ENCODE measurements around the gene FUBP1.
"Not testable (repeated sequence)": the region's sequence is repeated elsewhere in the genome, so short reads cannot be mapped to it uniquely, and the experiment has no call there.

The FUBP1 gene

DNA sequence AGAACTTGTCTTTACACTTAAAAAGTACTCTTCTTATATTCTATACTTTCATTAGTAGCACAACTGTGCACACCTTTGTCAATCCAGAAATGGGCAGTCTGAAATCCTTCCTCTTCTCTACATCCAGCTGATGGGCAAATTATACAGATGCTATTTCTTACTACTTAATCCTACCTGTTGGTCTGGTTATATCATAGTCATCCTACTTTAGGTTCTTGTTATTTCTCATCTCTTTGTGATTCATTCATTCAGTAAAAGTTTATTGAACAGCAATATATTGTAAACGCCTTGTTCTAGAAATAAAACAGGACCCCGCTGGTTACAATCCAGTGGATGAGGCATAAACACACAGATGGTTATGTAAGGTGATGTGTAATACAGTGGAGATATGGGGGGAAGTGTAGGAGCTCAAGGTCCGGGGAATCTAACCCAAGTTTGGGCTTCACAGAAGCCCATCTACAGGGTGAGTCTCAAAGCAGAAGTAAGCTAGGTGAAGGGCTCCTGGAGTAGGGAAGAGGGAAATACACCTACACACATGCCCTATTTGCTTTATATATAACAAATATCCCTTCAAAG lies 11.8 kb upstream of the FUBP1 start:
- 0 out of 2 replicates have a peak, but pooled peaks have one; percentile 12 for TF ChIP-seq SPI1 (IDR thresholded peaks at IDR 0.05; ENCODE audit: low read depth, low read length)
- no peak for TF ChIP-seq PAX5 (IDR thresholded peaks at IDR 0.05; ENCODE audit: insufficient read depth, low read length, severe bottlenecking)
- no peak for DNase-seq (ENCODE audit: insufficient read length, low spot score)
- no peak for FAIRE-seq

DNA sequence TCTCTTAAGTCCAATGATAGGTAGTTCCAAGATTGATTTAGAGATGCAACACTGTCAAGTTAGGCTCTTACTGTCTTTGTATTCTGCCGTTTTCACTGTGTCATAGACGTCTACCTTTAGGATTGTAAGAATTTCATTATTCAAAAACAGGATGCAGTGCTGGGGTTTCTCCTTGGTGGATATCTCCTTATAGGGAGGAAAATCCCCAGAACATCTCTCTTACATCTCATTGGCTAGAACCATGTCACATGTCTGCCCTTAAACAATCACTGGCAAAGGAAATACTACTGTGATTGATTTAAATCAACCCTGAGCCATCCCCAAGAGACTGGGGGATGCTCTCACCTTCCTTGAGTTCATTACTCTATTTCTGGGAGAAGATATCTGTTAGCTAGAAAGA lies 10.9 kb upstream of the FUBP1 start:
- TF ChIP-seq POU2F2 (IDR thresholded peaks at IDR 0.05; ENCODE audit: low read depth, low read length): no peak
- TF ChIP-seq PAX5 (IDR thresholded peaks at IDR 0.05; ENCODE audit: insufficient read depth, low read length, severe bottlenecking): no peak
- no peak for TF ChIP-seq SPI1 (IDR thresholded peaks at IDR 0.05; ENCODE audit: low read depth, low read length)
- no peak for TF ChIP-seq POLR2A (IDR thresholded peaks at IDR 0.05; ENCODE audit: low read depth, low read length)
- TF ChIP-seq POLR2AphosphoS5 (IDR thresholded peaks at IDR 0.05; ENCODE audit: low read depth, low read length): no peak
- no peak for TF ChIP-seq TAF1 (IDR thresholded peaks at IDR 0.05; ENCODE audit: low read depth, low read length)
- no peak for DNase-seq (ENCODE audit: insufficient read length, low spot score)
- FAIRE-seq: peak; percentile 23

DNA sequence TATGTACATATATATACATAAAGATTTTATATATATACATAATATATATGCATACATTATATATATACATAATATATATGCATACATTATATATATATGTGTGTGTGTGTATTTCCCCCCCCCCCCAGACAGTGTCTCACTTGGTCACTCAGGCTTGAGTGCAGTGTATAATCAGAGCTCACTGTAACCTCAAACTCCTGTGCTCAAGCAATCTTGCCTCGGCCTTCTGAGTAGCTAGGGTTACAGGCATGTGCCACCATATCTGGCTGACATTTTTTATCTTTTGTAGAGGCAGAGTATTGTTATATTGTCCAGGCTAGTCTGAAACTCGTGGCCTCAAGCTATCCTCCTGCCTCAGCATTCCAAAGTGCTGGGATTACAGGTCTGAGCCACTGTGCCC lies 9.0 kb upstream of the FUBP1 start:
- DNase-seq (ENCODE audit: insufficient read length, low spot score) (no peak), FAIRE-seq (no peak)
- TF ChIP-seq SPI1 (IDR thresholded peaks at IDR 0.05; ENCODE audit: low read depth, low read length): no peak
- no peak for TF ChIP-seq TAF1 (IDR thresholded peaks at IDR 0.05; ENCODE audit: low read depth, low read length)
- no peak for TF ChIP-seq POLR2A (IDR thresholded peaks at IDR 0.05; ENCODE audit: low read depth, low read length)
- TF ChIP-seq POU2F2 (IDR thresholded peaks at IDR 0.05; ENCODE audit: low read depth, low read length): no peak
- no peak for TF ChIP-seq POLR2AphosphoS5 (IDR thresholded peaks at IDR 0.05; ENCODE audit: low read depth, low read length)
- no peak for TF ChIP-seq PAX5 (IDR thresholded peaks at IDR 0.05; ENCODE audit: insufficient read depth, low read length, severe bottlenecking)

DNA sequence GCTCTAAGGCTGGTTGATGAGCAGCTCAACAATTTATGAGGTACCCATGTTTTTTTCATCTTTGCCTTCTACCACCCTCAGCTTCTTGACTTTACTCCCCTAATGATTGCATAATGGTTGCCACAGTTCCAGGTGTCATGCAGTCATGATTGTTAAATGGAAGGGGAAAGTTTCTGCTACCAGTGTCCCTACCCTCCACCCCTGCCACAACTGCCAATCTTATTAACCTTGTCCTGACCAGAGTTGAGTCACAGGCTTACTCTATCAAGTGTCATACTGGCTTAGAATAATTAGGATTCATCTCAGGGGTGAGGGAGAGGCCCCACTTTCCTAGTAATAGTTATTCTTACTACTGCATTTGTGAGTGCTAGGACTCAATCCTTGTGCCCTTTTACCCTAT lies 7.9 kb upstream of the FUBP1 start:
- DNase-seq (ENCODE audit: insufficient read length, low spot score) (no peak), FAIRE-seq (no peak)
- TF ChIP-seq PAX5 (IDR thresholded peaks at IDR 0.05; ENCODE audit: insufficient read depth, low read length, severe bottlenecking) (no peak), POU2F2 (IDR thresholded peaks at IDR 0.05; ENCODE audit: low read depth, low read length) (no peak), SPI1 (IDR thresholded peaks at IDR 0.05; ENCODE audit: low read depth, low read length) (no peak), POLR2AphosphoS5 (IDR thresholded peaks at IDR 0.05; ENCODE audit: low read depth, low read length) (no peak), POLR2A (IDR thresholded peaks at IDR 0.05; ENCODE audit: low read depth, low read length) (no peak), TAF1 (IDR thresholded peaks at IDR 0.05; ENCODE audit: low read depth, low read length) (no peak)

DNA sequence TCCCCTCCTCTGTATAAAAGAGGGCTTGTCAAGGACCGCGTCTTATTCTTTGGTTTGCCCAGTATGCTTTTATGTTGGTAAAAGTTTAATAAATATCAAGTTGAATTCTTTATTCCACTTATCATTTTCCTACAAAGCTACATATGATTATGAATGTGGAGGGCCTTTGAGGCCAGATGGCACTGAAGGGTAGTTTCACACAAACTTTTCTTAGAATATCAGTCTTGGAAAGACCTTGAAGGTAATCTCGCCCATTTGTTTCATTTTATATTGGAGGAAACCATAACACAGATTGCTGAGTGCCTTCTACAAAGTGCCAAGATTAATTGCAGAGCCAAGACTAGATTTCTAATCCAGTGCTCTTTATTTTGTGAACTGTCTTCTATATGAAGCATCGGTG lies 5.8 kb upstream of the FUBP1 start:
- TF ChIP-seq POLR2A (IDR thresholded peaks at IDR 0.05; ENCODE audit: low read depth, low read length): no peak
- no peak for TF ChIP-seq POU2F2 (IDR thresholded peaks at IDR 0.05; ENCODE audit: low read depth, low read length)
- no peak for TF ChIP-seq POLR2AphosphoS5 (IDR thresholded peaks at IDR 0.05; ENCODE audit: low read depth, low read length)
- no peak for TF ChIP-seq SPI1 (IDR thresholded peaks at IDR 0.05; ENCODE audit: low read depth, low read length)
- TF ChIP-seq TAF1 (IDR thresholded peaks at IDR 0.05; ENCODE audit: low read depth, low read length): no peak
- TF ChIP-seq PAX5 (IDR thresholded peaks at IDR 0.05; ENCODE audit: insufficient read depth, low read length, severe bottlenecking): no peak
- DNase-seq (ENCODE audit: insufficient read length, low spot score): no peak
- no peak for FAIRE-seq

DNA sequence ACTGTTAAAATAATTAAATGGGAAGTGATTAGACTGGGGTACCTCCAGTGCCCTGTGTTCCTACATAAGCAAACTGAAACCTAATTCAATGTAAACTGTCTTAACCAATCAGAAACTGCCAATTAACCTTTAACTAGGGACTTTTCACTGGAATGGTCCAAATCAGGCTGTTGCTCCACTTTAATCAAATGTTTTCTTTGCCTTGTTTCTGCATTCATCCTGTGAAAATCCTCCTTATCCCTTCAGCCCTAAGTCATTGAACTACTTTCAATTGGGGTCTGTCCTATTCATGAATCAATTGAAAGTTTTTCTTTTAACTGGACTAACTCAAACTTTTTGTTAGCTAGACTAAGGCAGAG lies 5.1 kb upstream of the FUBP1 start:
- no peak for TF ChIP-seq POLR2A (IDR thresholded peaks at IDR 0.05; ENCODE audit: low read depth, low read length)
- TF ChIP-seq TAF1 (IDR thresholded peaks at IDR 0.05; ENCODE audit: low read depth, low read length): no peak
- TF ChIP-seq POLR2AphosphoS5 (IDR thresholded peaks at IDR 0.05; ENCODE audit: low read depth, low read length): no peak
- no peak for TF ChIP-seq SPI1 (IDR thresholded peaks at IDR 0.05; ENCODE audit: low read depth, low read length)
- no peak for TF ChIP-seq POU2F2 (IDR thresholded peaks at IDR 0.05; ENCODE audit: low read depth, low read length)
- TF ChIP-seq PAX5 (IDR thresholded peaks at IDR 0.05; ENCODE audit: insufficient read depth, low read length, severe bottlenecking): no peak
- FAIRE-seq (no peak), DNase-seq (ENCODE audit: insufficient read length, low spot score) (no peak)

DNA sequence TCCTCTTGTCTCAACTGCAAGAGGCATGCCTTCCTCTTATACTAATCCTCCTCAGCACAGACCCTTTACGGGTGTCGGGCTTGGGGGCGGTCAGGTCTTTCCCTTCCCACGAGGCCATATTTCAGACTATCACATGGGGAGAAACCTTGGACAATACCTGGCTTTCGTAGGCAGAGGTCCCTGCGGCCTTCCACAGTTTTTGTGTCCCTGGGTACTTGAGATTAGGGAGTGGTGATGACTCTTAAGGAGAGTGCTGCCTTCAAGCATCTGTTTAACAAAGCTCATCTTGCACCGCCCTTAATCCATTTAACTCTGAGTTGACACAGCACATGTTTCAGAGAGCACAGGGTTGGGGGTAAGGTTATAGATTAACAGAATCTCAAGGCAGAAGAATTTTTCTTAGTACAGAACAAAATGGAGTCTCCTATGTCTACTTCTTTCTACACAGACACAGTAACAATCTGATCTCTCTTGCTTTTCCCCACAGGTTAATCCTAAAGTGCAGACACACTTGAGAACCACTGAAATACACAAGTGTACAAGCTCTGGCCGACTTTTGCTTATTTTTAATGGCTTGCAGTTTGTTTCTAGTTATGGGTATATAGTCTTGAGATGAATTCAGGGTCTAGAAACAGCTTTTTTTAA lies 4.6 kb upstream of the FUBP1 start:
- not testable (repeated sequence) for FAIRE-seq; DNase-seq (ENCODE audit: insufficient read length, low spot score)

DNA sequence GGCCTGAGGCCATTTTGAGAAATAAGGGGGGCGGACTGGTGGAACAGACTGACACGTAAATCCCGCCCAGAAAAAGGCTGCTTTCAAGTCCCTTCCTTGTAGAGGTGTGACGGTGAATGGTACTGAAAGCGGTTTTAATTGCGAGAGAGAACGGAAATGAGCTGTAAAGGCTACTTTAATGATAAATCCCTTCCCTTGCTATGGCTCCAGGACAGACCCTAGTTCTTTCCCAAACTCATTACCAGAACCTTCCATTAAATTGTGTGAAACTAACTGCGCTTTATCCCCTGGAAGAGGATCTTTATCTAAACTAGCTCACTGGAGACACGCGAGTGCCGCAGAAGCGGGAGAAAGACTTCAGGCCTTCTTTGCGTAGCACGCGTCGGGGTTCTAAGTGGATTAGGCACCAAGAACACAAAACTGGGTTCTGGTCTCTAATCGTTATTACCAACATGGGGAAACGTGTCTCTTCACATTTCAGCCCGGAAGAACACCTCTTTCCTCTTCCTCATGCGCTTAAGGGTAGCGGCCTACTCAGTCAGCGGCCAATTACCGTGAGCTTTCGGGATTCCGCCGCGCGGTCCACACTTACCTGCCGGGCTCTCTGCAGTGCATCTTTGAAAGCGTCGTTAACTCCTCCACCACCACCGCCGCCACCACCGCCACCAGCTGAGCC lies 441 bp downstream of the FUBP1 start:
- peak; percentile 88 for FAIRE-seq
- peak; percentile 38 for DNase-seq (ENCODE audit: insufficient read length, low spot score)
- TF ChIP-seq SPI1 (IDR thresholded peaks at IDR 0.05; ENCODE audit: low read depth, low read length) (0 out of 2 replicates have a peak, but pooled peaks have one; percentile 22), TAF1 (IDR thresholded peaks at IDR 0.05; ENCODE audit: low read depth, low read length) (peak; percentile 90), PAX5 (IDR thresholded peaks at IDR 0.05; ENCODE audit: insufficient read depth, low read length, severe bottlenecking) (no peak), POLR2A (IDR thresholded peaks at IDR 0.05; ENCODE audit: low read depth, low read length) (peak; percentile 96), POU2F2 (IDR thresholded peaks at IDR 0.05; ENCODE audit: low read depth, low read length) (peak; percentile 79; the same call in 1 of the 2 replicates), POLR2AphosphoS5 (IDR thresholded peaks at IDR 0.05; ENCODE audit: low read depth, low read length) (peak; percentile 89)

DNA sequence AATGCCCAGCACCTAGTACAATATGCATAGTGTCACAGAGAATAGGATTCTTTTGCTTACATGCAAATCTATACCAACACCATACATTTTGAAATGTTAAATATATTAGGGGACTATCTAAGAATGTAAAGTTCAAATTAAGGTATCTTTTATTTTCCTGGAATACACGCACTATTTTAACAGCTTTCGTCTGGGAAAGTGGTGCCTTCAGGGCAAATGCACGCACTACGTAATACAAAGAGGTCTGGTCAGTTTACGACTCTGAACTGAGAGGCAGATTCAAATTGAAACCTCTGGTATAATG lies 931 bp downstream of the FUBP1 start:
- TF ChIP-seq POU2F2 (IDR thresholded peaks at IDR 0.05; ENCODE audit: low read depth, low read length): no peak
- no peak for TF ChIP-seq POLR2A (IDR thresholded peaks at IDR 0.05; ENCODE audit: low read depth, low read length)
- TF ChIP-seq POLR2AphosphoS5 (IDR thresholded peaks at IDR 0.05; ENCODE audit: low read depth, low read length): no peak
- TF ChIP-seq TAF1 (IDR thresholded peaks at IDR 0.05; ENCODE audit: low read depth, low read length): no peak
- TF ChIP-seq PAX5 (IDR thresholded peaks at IDR 0.05; ENCODE audit: insufficient read depth, low read length, severe bottlenecking): no peak
- TF ChIP-seq SPI1 (IDR thresholded peaks at IDR 0.05; ENCODE audit: low read depth, low read length): no peak
- FAIRE-seq (no peak), DNase-seq (ENCODE audit: insufficient read length, low spot score) (no peak)
